ENCODE data around the gene KRCC1. TPM values are rescaled to one million over a fixed set of nuclear protein-coding genes. Genes with fewer than 3 reads are reported as not detected.

The KRCC1 gene
- total and polyA plus RNA-seq, 9 of the 15 experiments (the other 6 are each of a cell fraction or from before 2014, with no cell fraction given): 1.9 to 6.0 (median 2.2) TPM

DNA sequence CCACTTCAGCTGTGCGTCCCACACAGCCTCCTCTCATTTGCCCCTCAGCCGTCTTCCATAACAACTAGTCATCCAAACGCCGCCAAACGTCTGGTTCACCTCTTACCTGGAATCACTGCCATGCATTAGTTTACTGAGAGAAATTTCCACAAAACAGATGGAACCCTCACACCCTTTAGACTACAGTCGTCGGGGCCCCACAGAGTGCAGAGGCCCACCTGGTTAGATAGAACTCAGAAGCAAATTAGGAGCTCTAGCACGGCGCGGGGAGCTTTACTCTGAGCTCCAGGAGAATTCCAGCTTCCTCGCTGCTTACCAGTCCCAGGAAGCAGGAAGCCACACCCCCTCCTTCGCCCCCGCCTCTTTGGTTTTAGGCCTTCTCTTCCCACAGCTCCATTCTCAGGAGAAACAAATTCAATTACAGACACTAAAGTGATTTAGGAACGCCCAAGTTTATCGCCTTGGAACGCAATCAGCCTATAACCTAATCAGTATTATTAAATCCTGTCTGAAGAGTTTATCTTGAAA is 48.6 kb downstream of the KRCC1 start:
- H3K36me3 ChIP-seq (ENCODE audit: control insufficient read depth, insufficient read depth, low read length): no peaks in the 10 kb centered on the region
- no peak overlapping the region for H3K27ac ChIP-seq (ENCODE audit: extremely low read depth, low read depth, low read length)
- H2AFZ ChIP-seq (ENCODE audit: low read depth, low read length): no peak overlapping the region
- H3K79me2 ChIP-seq (ENCODE audit: control insufficient read depth, insufficient read depth, low read length): no peaks in the 10 kb centered on the region
- no peaks in the 10 kb centered on the region for H4K20me1 ChIP-seq (replicated peaks; ENCODE audit: control insufficient read depth, insufficient read depth, low read length)
- ATAC-seq: no peak
- WGBS (ENCODE audit: insufficient coverage, low coverage, missing lambda C conversion rate): 65% methylated on average over 16 of the region's 16 CpGs
- POLR2A ChIA-PET: interaction anchor here (0.7 to 5.0 kb wide), 2 partner anchors 10 to 244 kb away, joined by 3 to 24 read pairs; partner anchors contain the start of gene RNU2-63P
- H3K4me2 ChIP-seq (ENCODE audit: insufficient read depth, low read length): no peak overlapping the region
- BruUV-seq (replicated peaks): no TSS peak
- intact Hi-C loops (cut with micrococcal nuclease): no loop called here
- CTCF ChIA-PET (ENCODE audit: low intra/inter-chr PET ratio): no interaction called here
- in situ Hi-C loops (cut with MboI): loop anchor here (25.0 kb wide), 2 partner anchors 520 to 770 kb away; no protein-coding TSS in a partner anchor
- H3K9ac ChIP-seq (ENCODE audit: insufficient read depth in 1 of 2, low read depth in 2 of 2, low read length in 2 of 2): no peak overlapping the region
- H3K4me1 ChIP-seq (replicated peaks in 1 of 2; ENCODE audit: control insufficient read depth in 2 of 2, insufficient read depth in 2 of 2, low read length in 2 of 2): peaks cover 0 to 6% of the 10 kb centered on the region in 2 experiments; a peak in 2 of 5 replicates
- no peak for FAIRE-seq
- H3K27me3 ChIP-seq (ENCODE audit: control insufficient read depth in 2 of 2, insufficient read depth in 2 of 2, low read length in 2 of 2): no peaks in the 10 kb centered on the region
- no peaks in the 10 kb centered on the region for H3K9me3 ChIP-seq (replicated peaks; ENCODE audit: control insufficient read depth, insufficient read depth, low read depth, low read length)
- H3K9me1 ChIP-seq (ENCODE audit: control insufficient read depth, insufficient read depth, low read length): no peaks in the 10 kb centered on the region
- no peak for DNase-seq (ENCODE audit: extremely low read depth in 1 of 4, low spot score in 3 of 4)
- H3K4me3 ChIP-seq: no peak overlapping the region
- no peak for TF ChIP-seq KLF6 (CRISPR knock-in tag; IDR thresholded peaks at IDR 0.05; ENCODE audit: borderline replicate concordance)
- TF ChIP-seq ZBTB43 (CRISPR knock-in tag; IDR thresholded peaks at IDR 0.05): no peak
- TF ChIP-seq DDX20 (tag; IDR thresholded peaks at IDR 0.05; ENCODE audit: low read depth): no peak
- TF ChIP-seq ZNF655 (CRISPR knock-in tag; IDR thresholded peaks at IDR 0.05): no peak
- no peak for TF ChIP-seq MAX (CRISPR knock-in tag; IDR thresholded peaks at IDR 0.05)
- TF ChIP-seq KLF13 (tag; IDR thresholded peaks at IDR 0.05; ENCODE audit: borderline replicate concordance, low read depth): no peak
- TF ChIP-seq RUNX1 (IDR thresholded peaks at IDR 0.05; ENCODE audit: low read depth): no peak
- no peak for TF ChIP-seq ELF4 (CRISPR knock-in tag; IDR thresholded peaks at IDR 0.05)
- TF ChIP-seq, protein P1, sequence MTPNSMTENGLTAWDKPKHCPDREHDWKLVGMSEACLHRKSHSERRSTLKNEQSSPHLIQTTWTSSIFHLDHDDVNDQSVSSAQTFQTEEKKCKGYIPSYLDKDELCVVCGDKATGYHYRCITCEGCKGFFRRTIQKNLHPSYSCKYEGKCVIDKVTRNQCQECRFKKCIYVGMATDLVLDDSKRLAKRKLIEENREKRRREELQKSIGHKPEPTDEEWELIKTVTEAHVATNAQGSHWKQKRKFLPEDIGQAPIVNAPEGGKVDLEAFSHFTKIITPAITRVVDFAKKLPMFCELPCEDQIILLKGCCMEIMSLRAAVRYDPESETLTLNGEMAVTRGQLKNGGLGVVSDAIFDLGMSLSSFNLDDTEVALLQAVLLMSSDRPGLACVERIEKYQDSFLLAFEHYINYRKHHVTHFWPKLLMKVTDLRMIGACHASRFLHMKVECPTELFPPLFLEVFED (CRISPR knock-in tag; conservative IDR thresholded peaks at IDR 0.05): no peak
- no peak for TF ChIP-seq ZSCAN29 (IDR thresholded peaks at IDR 0.05)
- TF ChIP-seq ARHGAP35 (IDR thresholded peaks at IDR 0.05; ENCODE audit: partially characterized antibody): no peak
- TF ChIP-seq ZNF175 (CRISPR knock-in tag; IDR thresholded peaks at IDR 0.05; ENCODE audit: low read depth): no peak
- no peak for TF ChIP-seq XRCC5 (IDR thresholded peaks at IDR 0.05; ENCODE audit: low read depth, low read length)
- no peak for TF ChIP-seq POLR2AphosphoS5 (IDR thresholded peaks at IDR 0.05; ENCODE audit: control insufficient read depth, insufficient read depth, low read depth, low read length)
- no peak for TF ChIP-seq ILK (tag; IDR thresholded peaks at IDR 0.05; ENCODE audit: borderline replicate concordance, low read depth)
- no peak for TF ChIP-seq ILF3 (IDR thresholded peaks at IDR 0.05; ENCODE audit: borderline replicate concordance)
- TF ChIP-seq DIDO1 (tag; IDR thresholded peaks at IDR 0.05; ENCODE audit: low read depth): no peak
- no peak for TF ChIP-seq PCBP2 (IDR thresholded peaks at IDR 0.05; ENCODE audit: low read depth, low read length, poor library complexity, severe bottlenecking)
- TF ChIP-seq SMARCB1 (IDR thresholded peaks at IDR 0.05; ENCODE audit: insufficient read length, low read depth): no peak
